HG03108 (cell line): ENCODE data around the gene SLC37A1.
"Not testable (repeated sequence)": the region's sequence is repeated elsewhere in the genome, so short reads cannot be mapped to it uniquely, and the experiment has no call there.

Experiments used
- ATAC-seq: cut with Tn5 transposase; IDR thresholded peaks from one replicate; pipeline ENCODE4 v1.9.1; 2021; ENCODE audit warnings: moderate library complexity; ENCODE audit not compliant: unreplicated experiment

The SLC37A1 gene

GRCh38 chr21:42513151-42513984 lies at the start of gene SLC37A1:
SLC37A1 (plus strand) TSS chr21:42513852; CDS start chr21:42518455, 4,603 bp downstream.
- no peak for ATAC-seq

DNA sequence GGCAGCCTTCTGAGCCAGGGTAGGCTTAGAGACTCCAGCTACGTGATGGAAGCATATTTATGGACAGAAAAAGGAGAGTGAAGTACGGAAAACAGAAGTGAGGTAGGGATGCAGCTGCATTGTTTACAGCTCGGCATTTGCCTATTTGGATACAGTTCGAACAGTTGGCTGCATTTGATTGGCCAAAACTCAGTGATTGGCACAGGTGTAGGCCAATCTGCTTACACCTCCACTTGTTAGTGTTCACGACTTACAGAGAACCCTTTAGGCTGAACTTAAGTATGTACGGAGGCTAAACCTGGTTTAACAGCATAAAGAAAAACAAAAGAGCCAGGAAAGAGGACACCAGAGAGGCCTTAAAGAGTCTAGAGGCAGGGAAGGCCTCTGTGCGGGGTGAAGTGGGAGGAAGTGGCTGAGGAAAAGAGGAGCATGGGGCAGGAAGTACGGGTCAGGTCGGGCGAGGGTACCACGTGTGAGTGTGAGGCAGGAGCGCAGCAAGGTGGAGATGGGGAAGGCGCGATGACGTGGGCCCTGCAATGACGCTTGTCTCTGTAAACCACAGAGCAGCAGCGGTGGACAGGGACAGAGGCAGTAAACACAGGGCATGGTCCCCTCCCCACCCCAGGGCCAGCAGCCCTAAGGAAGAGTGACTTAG lies 49.7 kb upstream of the SLC37A1 start:
- no peak for ATAC-seq

GRCh38 chr21:42465008-42465802 lies 48.4 kb upstream of the SLC37A1 start:
- no peak for ATAC-seq

DNA sequence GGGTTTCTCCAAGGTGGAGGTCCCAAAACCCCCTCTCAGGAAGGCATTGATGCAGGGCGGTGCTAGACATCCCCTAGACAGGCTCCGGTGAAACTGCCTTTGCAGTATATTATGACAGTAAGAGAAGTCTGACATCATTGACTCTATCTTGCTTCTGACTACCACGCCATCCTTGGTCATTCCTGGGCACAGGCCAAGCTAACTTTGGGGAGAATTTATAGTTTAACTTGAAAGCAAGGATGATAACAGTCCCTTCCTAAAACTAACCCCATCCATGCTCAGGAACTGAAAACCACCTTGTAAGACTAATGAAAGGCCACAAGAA lies 47.9 kb upstream of the SLC37A1 start:
- ATAC-seq, result no peak

DNA sequence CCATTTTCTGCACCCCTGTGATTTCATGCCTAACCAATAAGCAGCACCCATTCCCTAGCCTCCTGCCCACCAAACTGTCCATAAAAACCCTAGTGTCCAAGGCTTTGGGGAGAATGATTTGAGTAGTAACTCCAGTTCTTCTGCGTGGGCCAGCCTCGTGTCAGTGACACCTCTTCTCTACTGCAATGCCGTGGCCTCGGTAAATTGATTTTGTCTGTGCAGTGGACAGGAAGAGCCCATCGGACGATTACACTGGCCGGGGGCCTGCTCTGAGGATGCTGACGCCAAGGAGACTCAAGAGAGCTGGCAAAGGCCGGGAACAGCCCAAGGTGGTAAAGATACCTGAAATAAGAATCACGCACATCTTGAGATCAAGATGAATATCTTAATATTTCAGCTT lies 47.0 kb upstream of the SLC37A1 start:
- no peak for ATAC-seq

GRCh38 chr21:42467140-42467983 lies 46.3 kb upstream of the SLC37A1 start:
- ATAC-seq, result no peak

DNA sequence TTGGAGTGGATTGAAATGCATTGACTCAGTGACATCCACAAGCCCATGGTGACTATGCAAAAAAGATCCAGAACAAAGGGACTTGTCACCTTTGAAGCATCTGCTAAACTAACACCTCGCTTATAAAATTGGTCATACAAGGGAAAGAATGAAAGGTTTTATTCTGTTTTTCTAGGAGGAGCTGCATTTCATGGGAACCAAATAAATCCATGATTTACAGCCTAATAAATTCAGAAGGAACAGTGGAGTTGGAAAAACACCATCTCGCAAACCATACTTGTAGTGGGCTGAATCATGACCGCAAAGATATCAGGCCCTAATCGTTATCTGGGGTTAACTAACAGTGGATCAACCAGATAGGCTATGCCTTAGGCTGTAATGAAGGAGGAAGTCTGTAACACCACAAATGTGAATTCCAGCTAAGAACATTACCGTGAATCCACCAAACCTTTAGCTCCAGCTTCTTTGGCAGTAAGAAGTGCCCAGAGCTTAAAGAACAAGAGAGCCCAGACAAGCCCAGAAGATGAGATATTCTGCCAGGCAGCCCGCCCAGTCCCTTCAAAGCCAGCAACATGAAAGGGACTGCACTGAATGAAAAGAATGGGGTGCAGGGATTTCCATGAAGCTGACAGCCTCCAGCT lies 45.0 kb upstream of the SLC37A1 start:
- ATAC-seq, result no peak

DNA sequence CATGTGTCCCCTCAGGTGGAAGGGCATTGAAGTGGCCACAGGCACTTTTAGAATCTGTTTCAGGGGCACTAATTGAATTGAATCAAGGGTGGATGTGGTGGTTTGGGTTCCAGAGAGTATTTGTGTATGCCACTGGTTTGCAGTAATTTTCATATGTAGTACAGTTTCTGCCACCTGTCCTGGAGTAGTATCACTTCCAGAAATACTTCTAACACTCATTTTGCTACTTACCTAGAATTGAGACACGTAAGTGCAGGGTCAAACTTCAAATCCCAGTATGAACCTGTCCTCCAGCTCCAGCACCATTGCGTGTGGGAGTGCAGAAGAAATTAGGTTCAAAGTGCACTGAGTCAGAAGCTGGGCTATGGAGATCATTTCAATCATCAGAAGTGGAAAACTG lies 44.4 kb upstream of the SLC37A1 start:
- ATAC-seq, result peak; percentile 42

GRCh38 chr21:42469726-42470125 lies 43.9 kb upstream of the SLC37A1 start:
- not testable (repeated sequence) for ATAC-seq

DNA sequence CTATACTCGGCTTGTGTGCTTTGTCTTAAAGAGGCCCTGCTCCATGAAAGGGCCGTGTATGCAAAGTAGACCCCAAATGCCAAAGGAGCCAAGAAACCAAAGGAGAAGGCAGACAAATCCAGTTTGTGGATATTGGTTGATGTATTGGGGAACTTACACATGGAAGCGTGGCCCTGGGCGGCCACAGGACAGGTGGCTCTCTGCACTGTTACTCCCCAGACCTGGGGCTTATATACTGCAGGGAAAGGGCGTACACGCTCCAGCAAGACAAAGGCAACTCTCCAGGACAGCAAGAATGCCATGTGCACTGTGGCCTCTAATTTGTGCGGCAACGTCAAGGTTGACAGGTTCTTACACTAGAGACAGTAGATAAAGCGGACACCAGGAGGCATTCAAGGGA lies 42.4 kb upstream of the SLC37A1 start:
- no peak for ATAC-seq

GRCh38 chr21:42471716-42472330 lies 41.8 kb upstream of the SLC37A1 start:
- no peak for ATAC-seq

- ATAC-seq, result no peak
Observed at GRCh38 chr21:42472521-42472920, 41.1 kb upstream of the SLC37A1 start.

GRCh38 chr21:42473498-42474042 lies 40.1 kb upstream of the SLC37A1 start:
- ATAC-seq, result no peak

DNA sequence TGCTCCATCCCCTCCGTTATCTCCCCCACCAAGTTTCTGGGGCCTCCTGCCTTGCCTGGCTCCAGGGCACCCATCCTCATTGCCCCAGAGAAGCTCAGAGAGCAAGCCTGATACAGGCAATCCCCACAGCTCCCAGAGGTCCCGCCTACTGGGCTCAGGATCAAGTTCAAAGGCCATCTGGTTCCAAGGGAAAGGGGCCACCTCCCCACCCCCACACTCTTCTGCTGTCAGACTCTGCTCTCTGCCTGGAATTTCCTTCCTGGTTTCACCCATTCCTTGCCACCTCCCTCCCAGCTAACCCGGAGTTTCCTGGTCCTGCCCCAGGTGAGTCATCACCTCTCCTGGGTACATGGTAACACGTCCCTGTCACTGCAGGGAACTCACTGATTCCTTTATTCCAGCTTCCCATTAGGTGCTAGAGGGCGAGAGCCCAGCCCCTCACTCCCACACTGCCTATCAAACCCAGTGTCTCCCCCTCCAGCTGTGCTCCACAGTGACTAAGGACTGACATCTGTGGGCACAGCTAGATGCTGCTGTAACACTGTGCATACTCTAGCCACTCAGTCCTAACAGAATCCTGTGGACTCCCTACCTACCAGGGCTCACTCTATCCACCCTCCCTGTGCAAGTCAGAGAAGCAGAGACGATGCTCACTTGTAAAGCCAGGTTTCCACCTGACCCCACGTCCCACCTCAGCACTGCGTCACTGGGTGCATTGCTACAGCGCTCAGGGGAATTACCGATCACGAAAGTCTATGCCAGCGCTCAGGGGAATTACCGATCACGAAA lies 39.4 kb upstream of the SLC37A1 start:
- ATAC-seq, result peak; percentile 46

DNA sequence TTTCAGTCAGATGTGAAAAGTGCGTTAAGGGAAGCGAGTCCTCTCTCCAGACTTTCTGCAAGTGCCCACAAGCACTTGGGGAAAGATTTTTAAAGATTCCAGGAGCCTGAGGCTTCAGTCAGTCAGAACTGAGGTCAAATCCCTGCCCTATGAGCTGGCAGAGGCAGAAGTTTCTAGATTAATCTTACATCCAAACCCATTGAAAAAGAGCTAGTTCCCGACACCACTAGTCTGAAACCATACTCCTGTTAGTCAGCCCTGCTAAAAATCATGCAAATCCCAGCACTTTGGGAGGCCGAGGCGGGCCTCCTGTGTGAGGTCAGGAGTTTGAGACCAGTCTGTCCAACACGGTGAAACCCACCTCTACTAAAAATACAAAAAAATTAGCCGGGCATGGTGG lies 38.6 kb upstream of the SLC37A1 start:
- no peak for ATAC-seq

DNA sequence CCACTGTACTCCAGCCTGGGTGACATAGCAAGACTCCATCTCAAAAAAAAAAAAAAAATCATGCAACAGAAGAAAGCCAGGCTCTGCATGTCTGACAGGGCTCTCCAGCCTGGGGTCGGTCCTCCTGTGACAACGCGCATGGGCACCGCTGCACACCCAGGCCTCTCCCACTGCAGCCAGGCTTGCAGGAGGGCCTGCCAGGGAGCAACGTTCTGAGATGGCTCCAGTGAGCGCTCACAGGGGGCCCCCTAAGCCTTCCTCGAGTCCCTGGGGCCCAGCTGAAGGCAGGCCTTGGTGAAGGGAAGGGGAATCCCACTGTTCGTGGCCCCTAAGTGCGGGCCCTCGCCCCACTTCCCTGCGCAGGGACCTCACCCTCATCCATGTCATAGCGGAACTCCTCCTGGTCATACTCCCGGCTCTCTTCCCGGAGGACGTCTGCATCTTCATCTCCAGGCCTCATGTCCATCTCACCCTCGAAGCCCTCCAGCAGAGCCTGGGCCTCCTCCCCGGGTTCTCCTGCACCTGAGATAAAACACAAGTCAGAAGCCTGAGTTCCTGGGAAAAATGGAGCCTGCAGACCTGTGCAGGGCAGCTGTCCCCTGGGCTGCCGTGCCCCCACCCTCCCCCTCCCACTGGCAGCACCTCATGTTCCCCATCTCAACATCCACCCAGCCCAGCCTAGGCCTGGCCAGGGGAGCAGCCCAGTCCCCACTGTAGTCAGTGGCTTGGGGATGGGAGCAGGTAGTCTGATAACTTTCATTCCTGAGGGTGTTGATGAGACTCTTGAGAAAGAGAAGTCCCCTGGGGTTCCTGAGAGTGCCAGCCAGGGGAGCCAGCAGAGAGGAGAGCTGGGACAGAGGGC lies 37.9 kb upstream of the SLC37A1 start:
- ATAC-seq, result no peak

GRCh38 chr21:42476388-42477331 lies 37.0 kb upstream of the SLC37A1 start:
- ATAC-seq, result no peak
